HepG2 (cell line): ENCODE results near the gene OSTF1. TPM values are rescaled to one million over a fixed set of nuclear protein-coding genes. Genes with fewer than 3 reads are reported as not detected.

Experiments
- CREB3 ChIP-seq: sonication (generic); formaldehyde crosslinking; IDR thresholded peaks from 2 replicates; pipeline ENCODE4 v1.5.0; 2020; ENCODE audit warnings: missing genetic modification reagents
- GLI4 ChIP-seq: sonication (generic); formaldehyde crosslinking; IDR thresholded peaks from 2 replicates; pipeline ENCODE4 v1.5.1; 2020; ENCODE audit warnings: missing genetic modification reagents, mild to moderate bottlenecking, moderate library complexity, borderline replicate concordance
- LCORL ChIP-seq, 2 experiments: fragments of 450-650 bp in 1 of 2; sonication (generic) in 1 of 2; formaldehyde crosslinking in 1 of 2; IDR thresholded peaks; 2 replicates each; pipeline versions ENCODE4 v1.5.0 to v1.6.1; 2017 to 2020; ENCODE audit warnings: antibody characterized with exemption in 1 of 2, missing genetic modification reagents in 1 of 2
- POLR2AphosphoS2 ChIP-seq: IDR thresholded peaks from 2 replicates; pipeline ENCODE4 v1.6.1; 2011; ENCODE audit warnings: low read depth, low read length, improper control_type of control experiment
- PRDM4 ChIP-seq: sonication (generic); formaldehyde crosslinking; IDR thresholded peaks from 2 replicates; pipeline ENCODE4 v1.9.0; 2021; ENCODE audit warnings: missing genetic modification reagents, borderline replicate concordance
- RXRB ChIP-seq: IDR thresholded peaks from 2 replicates; pipeline ENCODE4 v1.6.1; 2016; ENCODE audit warnings: borderline replicate concordance, missing genetic modification reagents, missing compliant biosample characterization
- SIX1 ChIP-seq: sonication (generic); formaldehyde crosslinking; IDR thresholded peaks from 2 replicates; pipeline ENCODE4 v1.4.0; 2020; ENCODE audit warnings: missing genetic modification reagents, borderline replicate concordance
- ZBTB3 ChIP-seq: sonication (generic); formaldehyde crosslinking; IDR thresholded peaks from 2 replicates; pipeline ENCODE4 v1.4.0; 2020; ENCODE audit warnings: low read depth, mild to moderate bottlenecking, moderate library complexity, missing genetic modification reagents, borderline replicate concordance
- ZBTB33 ChIP-seq: sonication (generic); formaldehyde crosslinking; IDR thresholded peaks from 2 replicates; pipeline ENCODE4 v1.4.0; 2020; ENCODE audit warnings: missing genetic modification reagents
- ZBTB7B ChIP-seq: sonication (generic); formaldehyde crosslinking; IDR thresholded peaks from 2 replicates; pipeline ENCODE4 v1.4.0; 2020; ENCODE audit warnings: missing genetic modification reagents
- ZNF383 ChIP-seq: sonication (generic); formaldehyde crosslinking; IDR thresholded peaks from 2 replicates; pipeline ENCODE4 v1.4.0; 2020; ENCODE audit warnings: missing genetic modification reagents, mild to moderate bottlenecking, borderline replicate concordance
- ZNF441 ChIP-seq: sonication (generic); formaldehyde crosslinking; IDR thresholded peaks from 2 replicates; pipeline ENCODE4 v1.7.0; 2021; ENCODE audit warnings: missing genetic modification reagents, borderline replicate concordance
- ZNF556 ChIP-seq: sonication (generic); formaldehyde crosslinking; IDR thresholded peaks from 2 replicates; pipeline ENCODE4 v1.4.0; 2020; ENCODE audit warnings: mild to moderate bottlenecking, missing genetic modification reagents, borderline replicate concordance
- ZSCAN31 ChIP-seq: sonication (generic); formaldehyde crosslinking; IDR thresholded peaks from 2 replicates; pipeline ENCODE4 v1.5.0; 2020; ENCODE audit warnings: low read depth, mild to moderate bottlenecking, missing genetic modification reagents
- polyA plus RNA-seq, 8 experiments: library from polyadenylated mRNA; depleted of rRNA in 3 of 8; stranded (reverse) in 7 of 8; unstranded in 1 of 8; fragments of >200 nt; fragmentation: Illumina TruSeq in 4 of 8; extraction: Trizol in 4 of 8; gene quantifications; 2 replicates each; pipeline versions ENCODE4 v1.2.1 to v1.2.3, GENCODE V29; 2011 to 2016; ENCODE audit warnings: low read depth in 4 of 8, missing spikeins in 1 of 8, mixed read lengths in 1 of 8; ENCODE audit not compliant: insufficient read depth in 1 of 8
- total RNA-seq, 5 experiments: library from RNA; depleted of rRNA; stranded (reverse); fragments of >200 nt; fragmentation: Illumina TruSeq; extraction: Trizol; gene quantifications; 2 replicates each; pipeline ENCODE4 v1.2.3, GENCODE V29; 2016; ENCODE audit warnings: low read depth in 1 of 5
- TF ChIP-seq, protein P1 (sequence below): sonication (generic); formaldehyde crosslinking; IDR thresholded peaks from 2 replicates; pipeline ENCODE4 v1.9.0; 2022; ENCODE audit warnings: missing genetic modification reagents, mild to moderate bottlenecking, borderline replicate concordance
- TF ChIP-seq, protein P2 (sequence below): sonication (generic); formaldehyde crosslinking; IDR thresholded peaks from 2 replicates; pipeline ENCODE4 v1.5.0; 2020; ENCODE audit warnings: missing genetic modification reagents

The OSTF1 gene
- total and polyA plus RNA-seq, 2 of the 13 experiments (the other 11 are each of a cell fraction or from before 2014, with no cell fraction given): 16.8 to 39.0 TPM

DNA sequence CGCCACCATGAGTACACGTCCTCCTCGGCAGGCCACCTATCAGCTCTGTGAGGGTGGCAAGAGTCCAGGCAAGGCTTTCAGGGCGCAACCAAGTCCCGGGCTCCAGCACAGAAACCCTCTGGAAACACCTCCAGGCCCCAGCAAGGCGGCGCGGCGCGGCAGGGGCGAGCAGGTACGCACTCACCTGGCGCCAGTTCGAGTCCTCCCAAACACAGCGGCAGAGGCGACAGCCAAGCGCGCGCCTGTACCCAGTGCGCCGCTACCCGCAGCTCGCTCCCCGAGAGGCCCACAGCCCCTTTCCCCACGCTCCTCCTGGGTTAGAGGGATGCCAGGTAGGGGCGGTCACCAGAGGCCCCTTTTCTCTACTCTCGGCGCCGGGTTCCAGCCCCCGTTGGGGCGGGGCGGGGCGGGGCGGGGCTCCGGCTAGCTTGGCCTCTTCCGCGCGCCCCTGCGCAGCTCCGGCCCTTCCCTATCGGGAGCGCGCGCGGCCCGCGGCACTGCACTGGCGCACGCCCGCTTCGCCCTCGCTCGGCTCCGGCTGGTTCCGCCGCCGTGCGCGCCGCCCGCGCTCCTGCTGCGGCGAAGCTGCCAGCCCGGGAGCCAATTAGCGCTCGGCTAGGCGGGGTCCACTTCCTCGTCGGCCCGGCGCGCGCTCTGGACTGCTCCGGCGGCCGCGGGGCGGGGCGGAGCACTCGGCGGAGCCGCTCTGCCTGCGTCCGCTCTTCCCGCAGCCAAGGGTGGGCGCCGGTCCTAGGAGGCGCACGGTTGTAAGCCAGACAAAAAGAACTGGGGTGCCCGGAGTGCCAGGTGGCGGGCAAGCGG, at the start of gene OSTF1, which contains the start of gene NMRK1 (continued):
- no peak for TF ChIP-seq GLI4 (CRISPR knock-in tag)
- TF ChIP-seq SIX1 (CRISPR knock-in tag): no peak
- TF ChIP-seq, protein P1, sequence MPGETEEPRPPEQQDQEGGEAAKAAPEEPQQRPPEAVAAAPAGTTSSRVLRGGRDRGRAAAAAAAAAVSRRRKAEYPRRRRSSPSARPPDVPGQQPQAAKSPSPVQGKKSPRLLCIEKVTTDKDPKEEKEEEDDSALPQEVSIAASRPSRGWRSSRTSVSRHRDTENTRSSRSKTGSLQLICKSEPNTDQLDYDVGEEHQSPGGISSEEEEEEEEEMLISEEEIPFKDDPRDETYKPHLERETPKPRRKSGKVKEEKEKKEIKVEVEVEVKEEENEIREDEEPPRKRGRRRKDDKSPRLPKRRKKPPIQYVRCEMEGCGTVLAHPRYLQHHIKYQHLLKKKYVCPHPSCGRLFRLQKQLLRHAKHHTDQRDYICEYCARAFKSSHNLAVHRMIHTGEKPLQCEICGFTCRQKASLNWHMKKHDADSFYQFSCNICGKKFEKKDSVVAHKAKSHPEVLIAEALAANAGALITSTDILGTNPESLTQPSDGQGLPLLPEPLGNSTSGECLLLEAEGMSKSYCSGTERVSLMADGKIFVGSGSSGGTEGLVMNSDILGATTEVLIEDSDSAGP (CRISPR knock-in tag): peak; percentile 54
- TF ChIP-seq ZBTB3 (CRISPR knock-in tag): no peak
- TF ChIP-seq PRDM4 (CRISPR knock-in tag): no peak
- peak; percentile 80 for TF ChIP-seq ZNF556 (CRISPR knock-in tag)
- TF ChIP-seq ZBTB7B (CRISPR knock-in tag): peak; percentile 21
- TF ChIP-seq POLR2AphosphoS2: no peak
- no peak; the same call in 1 of the 2 replicates for TF ChIP-seq ZNF441
- TF ChIP-seq ZNF383 (CRISPR knock-in tag): no peak
- TF ChIP-seq, protein P2, sequence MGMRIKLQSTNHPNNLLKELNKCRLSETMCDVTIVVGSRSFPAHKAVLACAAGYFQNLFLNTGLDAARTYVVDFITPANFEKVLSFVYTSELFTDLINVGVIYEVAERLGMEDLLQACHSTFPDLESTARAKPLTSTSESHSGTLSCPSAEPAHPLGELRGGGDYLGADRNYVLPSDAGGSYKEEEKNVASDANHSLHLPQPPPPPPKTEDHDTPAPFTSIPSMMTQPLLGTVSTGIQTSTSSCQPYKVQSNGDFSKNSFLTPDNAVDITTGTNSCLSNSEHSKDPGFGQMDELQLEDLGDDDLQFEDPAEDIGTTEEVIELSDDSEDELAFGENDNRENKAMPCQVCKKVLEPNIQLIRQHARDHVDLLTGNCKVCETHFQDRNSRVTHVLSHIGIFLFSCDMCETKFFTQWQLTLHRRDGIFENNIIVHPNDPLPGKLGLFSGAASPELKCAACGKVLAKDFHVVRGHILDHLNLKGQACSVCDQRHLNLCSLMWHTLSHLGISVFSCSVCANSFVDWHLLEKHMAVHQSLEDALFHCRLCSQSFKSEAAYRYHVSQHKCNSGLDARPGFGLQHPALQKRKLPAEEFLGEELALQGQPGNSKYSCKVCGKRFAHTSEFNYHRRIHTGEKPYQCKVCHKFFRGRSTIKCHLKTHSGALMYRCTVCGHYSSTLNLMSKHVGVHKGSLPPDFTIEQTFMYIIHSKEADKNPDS (CRISPR knock-in tag): no peak
- TF ChIP-seq ZSCAN31 (CRISPR knock-in tag): peak; percentile 9; the same call in 1 of the 2 replicates
- no peak for TF ChIP-seq RXRB (CRISPR knock-in tag)
- no peak for TF ChIP-seq ZBTB33 (CRISPR knock-in tag)
- no peak for TF ChIP-seq CREB3
- no peak for TF ChIP-seq LCORL (IDR thresholded peaks at IDR 0.05)
- no peak; the same call in 1 of the 2 replicates for TF ChIP-seq LCORL (CRISPR knock-in tag; IDR thresholded peaks at IDR 0.05)
